ENCODE results near the gene KLHL6. TPM values are rescaled to one million over a fixed set of nuclear protein-coding genes. Genes with fewer than 3 reads are reported as not detected.

KLHL6 gene
- polyA plus RNA-seq, 1 of the 3 experiments (the other 2 are of a cell fraction): not detected

DNA sequence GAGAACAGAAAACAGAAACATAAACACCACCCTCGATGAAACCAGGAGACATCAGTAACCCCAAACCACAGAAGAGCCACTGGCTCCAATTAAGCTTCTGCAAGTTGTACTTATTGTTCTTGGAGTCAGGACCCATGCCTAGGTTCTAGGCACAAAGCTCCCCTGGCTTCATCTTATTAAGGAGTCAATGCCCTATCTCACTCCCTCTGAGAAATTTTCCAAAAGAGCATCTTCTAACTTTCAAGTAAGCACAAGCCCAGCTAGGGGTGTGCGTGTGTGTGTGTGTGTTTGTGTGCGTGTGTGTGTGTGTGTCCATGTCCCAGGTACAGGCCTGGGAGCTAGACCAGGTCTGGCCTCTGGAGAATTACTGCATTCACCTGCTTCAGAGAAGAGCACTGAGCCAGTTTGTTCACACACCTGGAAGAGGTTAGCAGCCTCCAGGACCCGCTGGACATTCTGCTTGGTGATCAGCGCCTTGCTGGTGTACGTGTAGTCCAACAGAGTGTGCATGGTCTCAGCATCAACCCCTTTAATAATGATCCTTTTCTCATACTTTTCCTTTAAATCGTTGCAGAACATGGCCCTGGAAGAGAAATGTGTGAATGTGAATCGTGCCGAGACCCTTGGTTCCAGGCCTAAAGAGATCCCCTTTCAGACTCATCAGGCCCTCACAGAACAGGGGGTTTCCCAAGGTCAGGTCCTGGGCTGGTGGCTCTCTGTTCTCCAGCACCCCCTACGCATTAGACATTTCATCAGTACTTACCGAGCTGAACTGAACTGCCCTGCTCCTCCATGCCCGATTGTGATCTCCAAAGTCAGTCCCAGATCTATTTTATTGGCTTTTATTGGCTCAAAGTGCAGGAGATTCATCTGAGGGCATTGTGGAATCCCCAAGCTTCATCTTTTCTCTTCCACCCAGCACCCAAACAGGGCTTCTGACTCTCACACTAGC, 27.8 kb downstream of the KLHL6 start:
- no peaks in the 10 kb centered on the region for H4K20me1 ChIP-seq (ENCODE audit: insufficient read depth)
- no peak overlapping the region for H3K27ac ChIP-seq (ENCODE audit: low read depth in 2 of 2, low read length in 1 of 2)
- no peaks in the 10 kb centered on the region for H3K36me3 ChIP-seq (replicated peaks in 1 of 2; ENCODE audit: control insufficient read depth in 1 of 2, insufficient read depth in 2 of 2, low read length in 1 of 2)
- no peaks in the 10 kb centered on the region for H3K9me2 ChIP-seq
- ChIA-PET CTCF (interaction anchor here (1.1 to 2.0 kb wide), 3 partner anchors 9 to 239 kb away, joined by 3 to 5 read pairs (median 3); no protein-coding TSS in a partner anchor), POLR2A (no interaction called here)
- WGBS (ENCODE audit: low lambda C conversion rate): 61% methylated on average over 12 of the region's 12 CpGs
- no peak overlapping the region for H3K9ac ChIP-seq
- no peak overlapping the region for H3K4me3 ChIP-seq (ENCODE audit: low read depth in 2 of 2, low read length in 1 of 2)
- TF ChIP-seq, protein P1, sequence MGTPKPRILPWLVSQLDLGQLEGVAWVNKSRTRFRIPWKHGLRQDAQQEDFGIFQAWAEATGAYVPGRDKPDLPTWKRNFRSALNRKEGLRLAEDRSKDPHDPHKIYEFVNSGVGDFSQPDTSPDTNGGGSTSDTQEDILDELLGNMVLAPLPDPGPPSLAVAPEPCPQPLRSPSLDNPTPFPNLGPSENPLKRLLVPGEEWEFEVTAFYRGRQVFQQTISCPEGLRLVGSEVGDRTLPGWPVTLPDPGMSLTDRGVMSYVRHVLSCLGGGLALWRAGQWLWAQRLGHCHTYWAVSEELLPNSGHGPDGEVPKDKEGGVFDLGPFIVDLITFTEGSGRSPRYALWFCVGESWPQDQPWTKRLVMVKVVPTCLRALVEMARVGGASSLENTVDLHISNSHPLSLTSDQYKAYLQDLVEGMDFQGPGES (IDR thresholded peaks at IDR 0.05; ENCODE audit: low read depth, low read length): no peak
- TF ChIP-seq GATA2 (CRISPR knock-in tag; IDR thresholded peaks at IDR 0.05) (no peak), POLR2AphosphoS5 (IDR thresholded peaks at IDR 0.05; ENCODE audit: low read depth, low read length) (no peak), ELF1 (IDR thresholded peaks at IDR 0.05) (no peak), TAF1 (IDR thresholded peaks at IDR 0.05; ENCODE audit: borderline replicate concordance, low read depth, low read length) (no peak), FOXM1 (IDR thresholded peaks at IDR 0.05; ENCODE audit: low read depth) (no peak), EP300 (IDR thresholded peaks at IDR 0.05; ENCODE audit: borderline replicate concordance in 1 of 2, low read depth in 1 of 2, low read length in 1 of 2) (no peak), SIN3A (IDR thresholded peaks at IDR 0.05; ENCODE audit: borderline replicate concordance, low read depth, low read length) (no peak), MXI1 (IDR thresholded peaks at IDR 0.05; ENCODE audit: low read depth, low read length) (no peak), FOXJ3 (CRISPR knock-in tag; IDR thresholded peaks at IDR 0.05) (no peak), FOSL2 (IDR thresholded peaks at IDR 0.05; ENCODE audit: borderline replicate concordance, low read depth) (no peak), RFX5 (IDR thresholded peaks at IDR 0.05; ENCODE audit: low read length) (no peak), RXRA (IDR thresholded peaks at IDR 0.05; ENCODE audit: borderline replicate concordance, low read depth) (no peak), RCOR1 (IDR thresholded peaks at IDR 0.05; ENCODE audit: low read length) (no peak), NFIC (IDR thresholded peaks at IDR 0.05; ENCODE audit: borderline replicate concordance) (no peak), SMC3 (IDR thresholded peaks at IDR 0.05; ENCODE audit: low read depth, low read length) (no peak)
- TF ChIP-seq, protein P2, sequence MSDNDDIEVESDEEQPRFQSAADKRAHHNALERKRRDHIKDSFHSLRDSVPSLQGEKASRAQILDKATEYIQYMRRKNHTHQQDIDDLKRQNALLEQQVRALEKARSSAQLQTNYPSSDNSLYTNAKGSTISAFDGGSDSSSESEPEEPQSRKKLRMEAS (IDR thresholded peaks at IDR 0.05; ENCODE audit: low read depth): no peak
- TF ChIP-seq, protein P3, sequence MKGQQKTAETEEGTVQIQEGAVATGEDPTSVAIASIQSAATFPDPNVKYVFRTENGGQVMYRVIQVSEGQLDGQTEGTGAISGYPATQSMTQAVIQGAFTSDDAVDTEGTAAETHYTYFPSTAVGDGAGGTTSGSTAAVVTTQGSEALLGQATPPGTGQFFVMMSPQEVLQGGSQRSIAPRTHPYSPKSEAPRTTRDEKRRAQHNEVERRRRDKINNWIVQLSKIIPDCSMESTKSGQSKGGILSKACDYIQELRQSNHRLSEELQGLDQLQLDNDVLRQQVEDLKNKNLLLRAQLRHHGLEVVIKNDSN (IDR thresholded peaks at IDR 0.05; ENCODE audit: borderline replicate concordance, low read depth): no peak
- TF ChIP-seq, protein P4, sequence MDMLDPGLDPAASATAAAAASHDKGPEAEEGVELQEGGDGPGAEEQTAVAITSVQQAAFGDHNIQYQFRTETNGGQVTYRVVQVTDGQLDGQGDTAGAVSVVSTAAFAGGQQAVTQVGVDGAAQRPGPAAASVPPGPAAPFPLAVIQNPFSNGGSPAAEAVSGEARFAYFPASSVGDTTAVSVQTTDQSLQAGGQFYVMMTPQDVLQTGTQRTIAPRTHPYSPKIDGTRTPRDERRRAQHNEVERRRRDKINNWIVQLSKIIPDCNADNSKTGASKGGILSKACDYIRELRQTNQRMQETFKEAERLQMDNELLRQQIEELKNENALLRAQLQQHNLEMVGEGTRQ (IDR thresholded peaks at IDR 0.05; ENCODE audit: borderline replicate concordance, low read depth, low read length): no peak
- TF ChIP-seq, protein P5, sequence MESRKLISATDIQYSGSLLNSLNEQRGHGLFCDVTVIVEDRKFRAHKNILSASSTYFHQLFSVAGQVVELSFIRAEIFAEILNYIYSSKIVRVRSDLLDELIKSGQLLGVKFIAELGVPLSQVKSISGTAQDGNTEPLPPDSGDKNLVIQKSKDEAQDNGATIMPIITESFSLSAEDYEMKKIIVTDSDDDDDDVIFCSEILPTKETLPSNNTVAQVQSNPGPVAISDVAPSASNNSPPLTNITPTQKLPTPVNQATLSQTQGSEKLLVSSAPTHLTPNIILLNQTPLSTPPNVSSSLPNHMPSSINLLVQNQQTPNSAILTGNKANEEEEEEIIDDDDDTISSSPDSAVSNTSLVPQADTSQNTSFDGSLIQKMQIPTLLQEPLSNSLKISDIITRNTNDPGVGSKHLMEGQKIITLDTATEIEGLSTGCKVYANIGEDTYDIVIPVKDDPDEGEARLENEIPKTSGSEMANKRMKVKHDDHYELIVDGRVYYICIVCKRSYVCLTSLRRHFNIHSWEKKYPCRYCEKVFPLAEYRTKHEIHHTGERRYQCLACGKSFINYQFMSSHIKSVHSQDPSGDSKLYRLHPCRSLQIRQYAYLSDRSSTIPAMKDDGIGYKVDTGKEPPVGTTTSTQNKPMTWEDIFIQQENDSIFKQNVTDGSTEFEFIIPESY (IDR thresholded peaks at IDR 0.05; ENCODE audit: borderline replicate concordance, low read depth): no peak
- H3K9me3 ChIP-seq: no peaks in the 10 kb centered on the region
- H3K27me3 ChIP-seq (ENCODE audit: insufficient read depth): no peaks in the 10 kb centered on the region
- no peaks in the 10 kb centered on the region for H3K79me2 ChIP-seq (ENCODE audit: insufficient read depth)
- H3K4me1 ChIP-seq (ENCODE audit: control insufficient read depth in 1 of 2, insufficient read depth in 2 of 2, low read depth in 1 of 2, low read length in 1 of 2): no peaks in the 10 kb centered on the region
- H3K4me2 ChIP-seq: no peak overlapping the region
- no peak for DNase-seq
- no peak overlapping the region for H2AFZ ChIP-seq (ENCODE audit: low read depth)
- H3F3A ChIP-seq (replicated peaks; ENCODE audit: insufficient read depth): no peaks in the 10 kb centered on the region

Data from SK-N-SH (cell line).